ENCODE results near the gene RNASE12. TPM values are rescaled to one million over a fixed set of nuclear protein-coding genes. Genes with fewer than 3 reads are reported as not detected.
"Not testable (repeated sequence)": the region's sequence is repeated elsewhere in the genome, so short reads cannot be mapped to it uniquely, and the experiment has no call there.

Gene RNASE12
- total RNA-seq, 1 donor from 2014 or later = not detected

DNA sequence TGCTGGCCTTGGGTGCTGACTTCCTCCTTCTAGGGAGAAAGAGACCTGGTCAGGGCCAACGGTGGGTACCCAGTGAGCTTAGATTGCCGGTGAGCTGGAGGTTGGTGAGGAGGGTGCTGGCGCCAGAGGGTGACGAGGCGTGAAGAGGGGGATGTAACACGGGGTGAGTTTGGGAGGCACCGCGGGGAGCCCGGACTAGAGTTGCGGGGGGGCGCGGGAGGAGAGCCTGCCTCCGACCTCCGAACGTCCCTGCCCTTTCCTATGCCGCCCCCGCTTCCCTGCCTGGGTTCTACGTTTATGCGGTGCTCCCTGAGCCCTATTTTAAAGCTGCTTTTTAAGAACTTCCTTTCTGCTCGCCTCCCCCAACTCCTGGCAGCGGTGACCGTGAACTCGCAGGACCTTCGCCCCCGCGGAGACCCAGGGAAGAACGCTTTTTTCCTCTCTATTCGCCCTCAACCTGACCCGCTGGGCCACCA, 31.7 kb upstream of the RNASE12 start:
- peaks cover 4% of the 10 kb centered on the region for H3K9me3 Mint-ChIP-seq
- H3K4me1 Mint-ChIP-seq = peaks cover 49% of the 10 kb centered on the region
- H3K36me3 Mint-ChIP-seq (ENCODE audit: low read depth) = peaks cover 3% of the 10 kb centered on the region
- DNase-seq = no peak
- peaks cover 42% of the 10 kb centered on the region for H3K27me3 Mint-ChIP-seq
- peak overlapping the region; percentile 62 for H3K4me3 Mint-ChIP-seq
- intact Hi-C loops (cut with micrococcal nuclease) = no loop called here
- H3K27ac Mint-ChIP-seq = no peak overlapping the region

DNA sequence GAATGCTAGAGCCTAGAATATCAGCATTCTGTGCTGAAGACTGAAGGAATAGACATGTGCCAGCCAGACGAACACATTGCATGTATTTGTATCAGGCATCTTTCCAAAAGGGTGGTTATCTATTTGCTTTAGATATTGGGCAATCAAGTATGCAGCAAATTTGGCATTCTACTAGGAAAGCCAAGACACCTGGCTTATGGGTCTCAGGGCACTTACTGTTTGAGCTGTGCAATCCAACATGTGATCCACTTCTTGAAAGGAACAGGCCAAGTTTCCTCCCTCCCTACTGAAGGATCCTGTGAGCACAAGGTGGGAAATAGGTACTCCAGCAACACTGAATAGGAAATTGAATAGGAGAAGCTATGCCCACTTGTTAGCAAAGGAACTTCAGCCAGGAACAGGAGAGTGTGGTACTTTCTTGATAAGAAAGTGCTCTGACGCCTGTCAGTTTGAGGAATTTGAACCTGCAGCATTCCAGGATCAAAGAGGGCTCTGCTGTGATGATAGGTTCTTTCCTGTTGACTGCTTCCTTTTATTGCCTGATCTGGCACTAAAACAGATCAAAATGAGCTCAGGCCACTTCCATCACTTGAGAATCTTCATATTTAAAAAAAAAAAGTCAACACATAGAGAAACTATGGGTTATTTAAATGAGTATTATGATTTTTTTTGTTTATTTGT, 29.8 kb upstream of the RNASE12 start:
- H3K9me3 Mint-ChIP-seq = peaks cover 4% of the 10 kb centered on the region
- peaks cover 3% of the 10 kb centered on the region for H3K36me3 Mint-ChIP-seq (ENCODE audit: low read depth)
- H3K27ac Mint-ChIP-seq = no peak overlapping the region
- no peak overlapping the region for H3K4me3 Mint-ChIP-seq
- intact Hi-C loops (cut with micrococcal nuclease) = no loop called here
- H3K27me3 Mint-ChIP-seq = peaks cover 24% of the 10 kb centered on the region
- no peak for DNase-seq
- peaks cover 43% of the 10 kb centered on the region for H3K4me1 Mint-ChIP-seq

DNA sequence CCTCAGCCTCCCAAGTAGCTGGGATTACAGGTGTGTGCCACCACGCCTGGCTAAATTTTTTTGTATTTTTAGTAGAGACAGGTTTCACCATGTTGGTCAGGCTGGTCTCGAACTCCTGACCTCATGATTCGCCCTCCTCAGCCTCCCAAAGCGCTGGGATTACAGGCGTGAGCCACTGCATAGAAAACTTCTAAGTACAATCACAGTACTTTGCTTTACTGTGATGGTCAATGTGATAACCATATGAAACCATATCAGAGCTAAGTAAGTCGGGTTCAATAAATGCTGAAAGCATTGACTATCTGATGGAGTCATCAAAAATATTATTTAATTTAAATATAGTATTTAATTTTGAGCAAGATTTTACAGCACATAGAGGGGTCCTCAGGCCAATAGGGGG, 28.5 kb upstream of the RNASE12 start:
- H3K36me3 Mint-ChIP-seq (ENCODE audit: low read depth); H3K27ac Mint-ChIP-seq; H3K9me3 Mint-ChIP-seq; DNase-seq; H3K4me3 Mint-ChIP-seq; intact Hi-C loops (cut with micrococcal nuclease): not testable (repeated sequence)
- H3K4me1 Mint-ChIP-seq = peaks cover 33% of the 10 kb centered on the region
- H3K27me3 Mint-ChIP-seq = peaks cover 12% of the 10 kb centered on the region

DNA sequence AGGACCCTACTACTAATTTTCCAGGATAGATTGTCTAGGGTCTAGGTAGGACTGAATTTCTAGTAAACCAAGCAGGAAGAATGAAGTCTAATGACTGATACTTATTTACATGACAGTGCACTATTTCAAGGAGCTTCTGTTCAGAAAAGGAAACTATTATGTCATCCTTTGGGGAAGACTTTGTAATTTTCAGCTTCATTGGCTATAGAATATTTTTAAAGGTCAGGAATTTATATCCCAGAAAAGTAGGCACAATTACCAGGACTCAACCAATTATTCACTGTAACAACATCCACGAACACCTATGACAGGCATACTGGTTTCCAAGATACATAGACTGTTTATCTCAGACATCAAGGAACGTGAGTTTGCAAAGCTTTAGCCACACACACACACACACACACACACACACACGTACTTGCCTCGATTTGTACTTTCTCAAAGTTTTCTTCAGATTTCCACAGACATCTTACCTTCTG, 27.1 kb upstream of the RNASE12 start:
- no peak overlapping the region for H3K27ac Mint-ChIP-seq
- no peaks in the 10 kb centered on the region for H3K36me3 Mint-ChIP-seq (ENCODE audit: low read depth)
- H3K9me3 Mint-ChIP-seq = no peaks in the 10 kb centered on the region
- peaks cover 5% of the 10 kb centered on the region for H3K27me3 Mint-ChIP-seq
- H3K4me3 Mint-ChIP-seq = no peak overlapping the region
- no peak for DNase-seq
- intact Hi-C loops (cut with micrococcal nuclease) = no loop called here
- H3K4me1 Mint-ChIP-seq = peaks cover 25% of the 10 kb centered on the region

DNA sequence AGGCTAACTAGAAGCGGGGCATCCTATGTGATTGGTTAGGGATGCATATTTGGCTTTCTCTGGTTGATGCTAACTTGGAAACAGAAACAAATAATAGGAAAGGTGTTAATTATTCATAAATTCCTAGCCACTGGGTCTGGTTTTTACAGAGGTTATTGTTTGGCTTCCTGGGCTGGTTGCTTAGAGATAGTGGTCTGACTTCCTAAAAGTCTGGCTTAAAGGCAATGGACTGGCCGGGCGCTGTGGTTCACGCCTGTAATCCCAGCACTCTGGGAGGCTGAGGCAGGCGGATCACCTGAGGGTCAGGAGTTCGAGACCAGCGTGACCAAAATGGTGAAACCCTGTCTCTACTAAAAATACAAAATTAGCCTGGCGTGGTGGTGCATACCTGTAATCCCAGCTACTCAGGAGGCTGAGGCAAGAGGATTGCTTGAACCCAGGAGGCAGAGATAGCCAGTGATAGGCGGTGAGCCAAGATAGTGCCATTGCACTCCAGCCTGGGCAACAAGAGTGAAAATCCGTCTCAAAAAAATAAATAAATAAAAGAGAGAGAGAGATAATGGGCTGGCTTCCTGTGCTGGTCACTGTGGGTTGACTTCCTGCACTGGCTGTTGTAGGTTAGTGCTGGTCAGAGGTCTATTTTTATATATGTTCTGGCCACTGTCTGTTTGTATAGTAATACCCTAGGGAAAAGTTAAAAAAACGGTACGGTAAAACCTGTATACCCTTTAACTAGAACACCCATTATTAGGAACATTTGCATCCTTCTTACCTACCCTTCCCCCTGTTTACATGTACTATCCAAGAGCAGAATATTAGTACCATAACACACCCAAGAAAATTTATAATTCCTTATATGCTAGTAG, 26.2 kb upstream of the RNASE12 start:
- Mint-ChIP-seq H3K4me3 (no peak overlapping the region), H3K27me3 (peaks cover 3% of the 10 kb centered on the region), H3K9me3 (no peaks in the 10 kb centered on the region), H3K27ac (no peak overlapping the region), H3K4me1 (peaks cover 18% of the 10 kb centered on the region), H3K36me3 (ENCODE audit: low read depth) (no peaks in the 10 kb centered on the region)
- intact Hi-C loops (cut with micrococcal nuclease) = no loop called here
- DNase-seq = no peak

DNA sequence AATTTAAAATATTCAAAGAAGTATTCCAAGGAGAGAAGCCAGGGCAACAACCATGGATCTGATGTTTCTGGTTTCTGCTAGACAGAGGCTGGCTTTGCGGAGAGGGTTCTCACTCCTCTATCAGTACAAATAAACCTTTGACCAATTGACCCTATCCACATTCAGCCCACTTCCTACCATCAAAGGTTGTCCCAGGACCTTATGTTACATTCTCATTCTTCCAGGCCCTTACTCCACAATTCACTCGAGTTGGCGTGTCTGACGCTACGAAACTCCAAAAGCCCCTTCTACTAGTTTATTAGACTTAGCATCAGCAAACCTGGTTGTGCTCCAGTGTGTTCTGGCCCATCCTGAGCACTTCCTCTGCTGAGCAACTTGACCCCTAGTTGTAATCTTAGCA, 24.8 kb upstream of the RNASE12 start:
- H3K9me3 Mint-ChIP-seq = no peaks in the 10 kb centered on the region
- DNase-seq = no peak
- no peaks in the 10 kb centered on the region for H3K36me3 Mint-ChIP-seq (ENCODE audit: low read depth)
- intact Hi-C loops (cut with micrococcal nuclease) = no loop called here
- peaks cover 3% of the 10 kb centered on the region for H3K27me3 Mint-ChIP-seq
- H3K27ac Mint-ChIP-seq = no peak overlapping the region
- H3K4me1 Mint-ChIP-seq = peaks cover 18% of the 10 kb centered on the region
- no peak overlapping the region for H3K4me3 Mint-ChIP-seq

DNA sequence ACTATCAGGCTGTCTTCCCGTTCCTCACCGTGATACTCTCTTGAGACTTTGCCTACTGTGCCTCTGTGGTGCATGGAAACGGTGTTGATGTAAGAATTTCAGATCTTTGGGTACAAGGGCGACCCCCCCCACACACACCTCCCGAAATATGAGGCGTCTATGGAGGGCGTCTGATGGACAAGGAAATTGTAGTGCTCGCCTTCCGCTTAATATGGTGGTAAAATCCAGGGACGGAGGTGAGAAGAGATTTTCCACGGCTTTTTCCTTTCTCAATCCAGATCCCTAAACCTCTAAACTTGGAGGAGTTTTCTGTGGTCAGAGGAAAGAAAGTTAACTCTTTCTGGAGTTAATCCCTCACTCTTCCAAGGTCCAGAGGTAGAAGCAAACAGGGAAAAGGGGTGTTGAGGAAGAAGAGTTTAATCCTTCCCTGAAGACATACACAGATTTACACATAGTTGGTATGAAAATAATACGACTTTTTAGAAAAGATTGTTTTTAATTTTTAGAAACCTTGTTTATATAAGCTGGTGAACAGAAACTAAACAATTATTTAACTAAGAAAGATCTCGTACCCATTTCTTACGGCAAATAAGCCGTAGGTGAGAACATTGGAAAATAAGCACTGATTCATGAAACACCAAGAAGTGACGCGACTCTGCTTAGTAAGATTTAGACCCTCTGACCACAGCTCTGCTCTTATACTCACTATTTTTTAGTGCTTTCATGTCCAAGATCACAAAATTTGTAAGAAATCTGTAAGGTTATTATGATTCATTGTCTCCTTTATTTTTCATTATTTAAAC, 23.1 kb upstream of the RNASE12 start:
- H3K27me3 Mint-ChIP-seq = peaks cover 3% of the 10 kb centered on the region
- H3K36me3 Mint-ChIP-seq (ENCODE audit: low read depth) = no peaks in the 10 kb centered on the region
- peaks cover 18% of the 10 kb centered on the region for H3K4me1 Mint-ChIP-seq
- no peak overlapping the region for H3K4me3 Mint-ChIP-seq
- DNase-seq = no peak
- no peaks in the 10 kb centered on the region for H3K9me3 Mint-ChIP-seq
- H3K27ac Mint-ChIP-seq = no peak overlapping the region
- intact Hi-C loops (cut with micrococcal nuclease) = loop anchor here (5.0 kb wide), 2 partner anchors 488 to 898 kb away; partner anchors contain the start of genes METTL3 and TMEM253

DNA sequence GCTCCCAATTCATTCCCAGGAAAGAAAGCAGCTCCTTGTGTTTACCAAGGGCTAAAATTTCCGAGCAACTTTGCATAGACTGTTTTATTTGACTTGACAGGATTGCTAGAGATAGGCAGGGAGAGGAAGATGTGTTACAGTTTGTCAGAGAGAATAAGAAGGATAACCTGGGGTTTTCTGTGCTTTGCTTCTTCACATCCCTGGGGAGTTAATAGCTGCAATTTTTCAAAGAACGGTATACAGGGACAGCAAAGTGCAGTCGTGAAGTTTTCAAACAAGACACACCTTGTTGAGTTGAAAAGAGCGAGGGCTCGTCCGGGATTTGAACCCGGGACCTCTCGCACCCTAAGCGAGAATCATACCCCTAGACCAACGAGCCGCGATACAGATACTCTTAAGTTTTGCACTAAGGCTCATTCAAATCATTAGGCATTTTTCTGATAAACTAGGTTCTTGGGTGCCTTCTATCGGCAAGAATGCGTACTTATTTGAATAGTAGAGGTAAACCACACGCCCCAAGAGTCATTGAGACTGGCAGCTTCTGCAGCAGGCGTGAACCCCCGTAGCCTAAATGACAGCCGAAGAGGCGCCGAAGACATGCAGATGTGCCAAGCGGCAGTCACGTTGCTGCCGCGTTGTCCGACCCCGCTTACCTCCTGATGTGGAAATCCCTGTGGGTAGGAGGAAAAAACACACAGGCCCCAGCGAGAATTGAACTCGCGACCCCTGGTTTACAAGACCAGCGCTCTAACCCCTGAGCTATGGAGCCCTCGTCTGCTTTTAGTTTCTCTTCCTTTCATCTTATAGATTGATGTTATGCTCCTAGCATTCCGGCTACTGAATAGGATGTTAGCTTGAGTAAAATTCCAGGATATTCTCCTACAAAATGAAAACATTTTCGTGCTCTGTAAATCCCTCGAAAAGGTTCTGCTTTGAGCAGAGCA, 22.2 kb upstream of the RNASE12 start:
- H3K9me3 Mint-ChIP-seq = no peaks in the 10 kb centered on the region
- intact Hi-C loops (cut with micrococcal nuclease) = loop anchor here (1.0 to 5.0 kb wide), 10 partner anchors 12 to 899 kb away; partner anchors contain the start of genes APEX1, METTL3, PARP2 and PNP
- no peak overlapping the region for H3K27ac Mint-ChIP-seq
- H3K36me3 Mint-ChIP-seq (ENCODE audit: low read depth) = no peaks in the 10 kb centered on the region
- H3K4me3 Mint-ChIP-seq = no peak overlapping the region
- DNase-seq = peak; percentile 94
- peaks cover 1% of the 10 kb centered on the region for H3K27me3 Mint-ChIP-seq
- peaks cover 14% of the 10 kb centered on the region for H3K4me1 Mint-ChIP-seq

DNA sequence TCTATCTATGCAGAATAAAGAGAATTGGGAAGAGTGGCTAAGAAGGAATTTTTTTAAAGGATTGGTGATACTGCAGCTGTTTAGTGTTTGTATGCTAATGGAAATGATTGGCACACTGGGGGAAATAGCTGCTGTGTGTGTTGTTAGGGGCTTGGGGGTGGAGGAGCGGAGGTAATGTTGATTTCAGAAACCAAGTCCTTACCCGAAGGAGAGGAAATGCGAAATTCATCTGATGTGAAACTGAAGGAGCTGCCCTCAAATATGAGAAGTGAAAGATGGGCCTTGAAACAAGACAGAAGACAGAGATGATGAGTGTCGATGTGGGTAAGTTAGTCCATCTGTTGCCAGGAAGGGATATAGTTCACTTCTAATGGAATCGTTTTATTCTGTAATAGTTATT, 21.2 kb upstream of the RNASE12 start:
- no peak overlapping the region for H3K27ac Mint-ChIP-seq
- H3K36me3 Mint-ChIP-seq (ENCODE audit: low read depth) = no peaks in the 10 kb centered on the region
- no peak overlapping the region for H3K4me3 Mint-ChIP-seq
- no peaks in the 10 kb centered on the region for H3K9me3 Mint-ChIP-seq
- H3K4me1 Mint-ChIP-seq = peaks cover 10% of the 10 kb centered on the region
- no peak for DNase-seq
- intact Hi-C loops (cut with micrococcal nuclease) = loop anchor here (2.0 to 5.0 kb wide), 3 partner anchors 200 to 900 kb away; partner anchors contain the start of genes METTL3, TEP1 and TMEM253
- H3K27me3 Mint-ChIP-seq = peaks cover 1% of the 10 kb centered on the region

DNA sequence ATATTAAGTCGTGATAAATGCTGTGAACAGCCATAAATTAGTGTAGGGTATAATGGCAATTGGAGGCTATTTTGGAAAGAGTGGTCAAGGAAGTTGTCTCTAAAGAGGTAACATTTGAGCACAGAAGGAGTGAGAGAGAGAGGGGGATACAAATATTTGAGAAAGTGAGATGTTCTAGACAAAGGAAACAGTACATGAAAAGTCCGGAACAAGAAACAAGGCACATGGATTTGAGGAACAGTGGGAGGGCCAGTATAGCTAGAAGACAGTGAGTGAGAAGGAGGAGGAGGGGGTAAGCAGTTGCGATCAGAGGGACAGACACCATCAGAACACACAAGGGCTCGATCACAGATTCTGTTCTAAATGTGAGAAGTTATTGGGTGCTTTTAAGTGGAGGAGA, 20.1 kb upstream of the RNASE12 start:
- no peak for DNase-seq

DNA sequence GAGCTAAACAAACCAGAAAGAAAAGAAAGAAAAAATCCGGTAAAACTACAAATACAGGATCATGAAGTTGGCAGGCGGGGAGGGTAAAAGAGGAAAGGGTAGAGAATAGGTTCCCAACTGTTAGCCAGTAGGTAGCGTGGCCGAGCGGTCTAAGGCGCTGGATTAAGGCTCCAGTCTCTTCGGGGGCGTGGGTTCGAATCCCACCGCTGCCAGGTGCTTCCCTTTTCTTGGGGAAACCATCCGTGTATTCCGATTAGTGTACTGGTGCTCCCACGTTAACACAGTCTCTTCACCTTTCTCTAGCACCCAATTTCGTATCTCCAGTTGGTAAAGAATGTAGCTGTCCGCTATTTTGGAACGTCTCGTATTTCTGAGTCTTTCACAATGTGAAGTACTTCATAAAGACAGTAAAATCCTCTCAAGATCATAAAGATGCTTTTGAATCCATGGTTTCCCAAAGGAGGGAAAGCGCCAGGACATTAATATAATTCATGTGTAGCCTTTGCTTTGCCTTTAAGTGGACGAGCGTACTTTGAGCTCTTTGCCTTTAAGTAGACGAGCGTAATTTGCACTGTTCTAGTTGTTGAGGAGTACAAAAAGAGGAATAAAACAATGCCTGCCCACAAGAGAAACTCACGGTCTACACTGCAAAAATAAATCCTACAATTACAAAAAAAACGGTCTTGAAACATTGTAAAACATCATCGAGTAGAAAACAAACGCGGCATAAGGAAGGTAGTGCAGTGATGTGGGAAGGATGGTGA, 19.0 kb upstream of the RNASE12 start:
- H3K9me3 Mint-ChIP-seq = no peaks in the 10 kb centered on the region
- peak; percentile 91 for DNase-seq
- peaks cover 8% of the 10 kb centered on the region for H3K4me1 Mint-ChIP-seq
- H3K27me3 Mint-ChIP-seq = no peaks in the 10 kb centered on the region
- H3K27ac Mint-ChIP-seq = no peak overlapping the region
- H3K4me3 Mint-ChIP-seq = no peak overlapping the region
- no peaks in the 10 kb centered on the region for H3K36me3 Mint-ChIP-seq (ENCODE audit: low read depth)
- intact Hi-C loops (cut with micrococcal nuclease) = loop anchor here (2.0 to 5.0 kb wide), 3 partner anchors 245 to 902 kb away; partner anchors contain the start of genes METTL3 and TMEM253

More for the DNA sequence above, 20.1 kb upstream of the RNASE12 start:
- H3K27ac Mint-ChIP-seq = no peak overlapping the region
- intact Hi-C loops (cut with micrococcal nuclease) = loop anchor here (2.0 to 5.0 kb wide), 3 partner anchors 244 to 901 kb away; partner anchors contain the start of genes METTL3 and TMEM253
- peaks cover 1% of the 10 kb centered on the region for H3K27me3 Mint-ChIP-seq
- no peaks in the 10 kb centered on the region for H3K9me3 Mint-ChIP-seq
- no peaks in the 10 kb centered on the region for H3K36me3 Mint-ChIP-seq (ENCODE audit: low read depth)
- peaks cover 9% of the 10 kb centered on the region for H3K4me1 Mint-ChIP-seq
- H3K4me3 Mint-ChIP-seq = no peak overlapping the region
